ENCODE results near the gene GALNT6. TPM values are rescaled to one million over a fixed set of nuclear protein-coding genes. Genes with fewer than 3 reads are reported as not detected.

Gene GALNT6
- total and polyA plus RNA-seq, 2 of the 13 experiments (the other 11 are each of a cell fraction or from before 2014, with no cell fraction given), result 1.0 to 1.1 TPM

DNA sequence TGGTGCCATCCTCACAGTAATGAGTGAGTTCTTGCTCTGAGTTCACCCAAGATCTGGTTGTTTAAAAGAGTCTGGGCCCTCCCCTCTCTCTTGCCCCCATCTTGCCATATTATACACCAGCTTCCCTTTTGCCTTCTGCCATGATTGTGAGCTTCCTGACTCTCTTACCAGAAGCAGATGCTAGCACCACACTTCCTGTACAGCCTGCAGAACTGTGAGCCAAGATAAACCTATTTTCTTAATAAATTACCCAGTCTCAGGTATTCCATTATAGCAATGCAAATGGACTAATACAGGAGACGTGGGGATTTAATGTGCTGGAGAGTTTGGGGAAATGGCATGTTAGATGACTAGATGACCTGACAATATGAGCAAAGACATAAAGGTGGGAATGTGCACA lies 46.2 kb upstream of the GALNT6 start:
- Histone ChIP-seq H4K20me1 (ENCODE audit: insufficient read depth, low read length) (no peaks in the 10 kb centered on the region), H3K36me3 (replicated peaks in 1 of 2; ENCODE audit: control insufficient read depth in 1 of 2, insufficient read depth in 2 of 2, low read length in 2 of 2) (no peaks in the 10 kb centered on the region), H3K27ac (ENCODE audit: extremely low read length, insufficient read depth, low read length) (no peak overlapping the region), H3K4me1 (ENCODE audit: insufficient read depth, low read length) (no peaks in the 10 kb centered on the region), H3K4me3 (replicated peaks in 1 of 3; ENCODE audit: insufficient read depth in 1 of 3, low read depth in 2 of 3, low read length in 3 of 3) (no peak overlapping the region), H3K79me2 (ENCODE audit: insufficient read depth, low read length) (no peaks in the 10 kb centered on the region), H3K4me2 (ENCODE audit: low read depth, low read length) (no peak overlapping the region), H3K9me3 (ENCODE audit: low read length) (no peaks in the 10 kb centered on the region), H3K27me3 (ENCODE audit: control insufficient read depth in 1 of 2, insufficient read depth in 2 of 2, low read length in 2 of 2) (no peaks in the 10 kb centered on the region; a peak in 1 of 5 replicates), H2AFZ (ENCODE audit: low read length) (no peak overlapping the region), H3K9ac (ENCODE audit: insufficient read depth, low read depth, low read length) (no peak overlapping the region)
- TF ChIP-seq RFX3 (CRISPR knock-in tag; IDR thresholded peaks at IDR 0.05), result no peak
- no peak for TF ChIP-seq MLXIP (CRISPR knock-in tag; IDR thresholded peaks at IDR 0.05; ENCODE audit: borderline replicate concordance)
- no peak for TF ChIP-seq ZBTB2 (CRISPR knock-in tag; IDR thresholded peaks at IDR 0.05; ENCODE audit: low read depth)
- no peak for TF ChIP-seq RORA (CRISPR knock-in tag; IDR thresholded peaks at IDR 0.05)
- TF ChIP-seq, protein P1, sequence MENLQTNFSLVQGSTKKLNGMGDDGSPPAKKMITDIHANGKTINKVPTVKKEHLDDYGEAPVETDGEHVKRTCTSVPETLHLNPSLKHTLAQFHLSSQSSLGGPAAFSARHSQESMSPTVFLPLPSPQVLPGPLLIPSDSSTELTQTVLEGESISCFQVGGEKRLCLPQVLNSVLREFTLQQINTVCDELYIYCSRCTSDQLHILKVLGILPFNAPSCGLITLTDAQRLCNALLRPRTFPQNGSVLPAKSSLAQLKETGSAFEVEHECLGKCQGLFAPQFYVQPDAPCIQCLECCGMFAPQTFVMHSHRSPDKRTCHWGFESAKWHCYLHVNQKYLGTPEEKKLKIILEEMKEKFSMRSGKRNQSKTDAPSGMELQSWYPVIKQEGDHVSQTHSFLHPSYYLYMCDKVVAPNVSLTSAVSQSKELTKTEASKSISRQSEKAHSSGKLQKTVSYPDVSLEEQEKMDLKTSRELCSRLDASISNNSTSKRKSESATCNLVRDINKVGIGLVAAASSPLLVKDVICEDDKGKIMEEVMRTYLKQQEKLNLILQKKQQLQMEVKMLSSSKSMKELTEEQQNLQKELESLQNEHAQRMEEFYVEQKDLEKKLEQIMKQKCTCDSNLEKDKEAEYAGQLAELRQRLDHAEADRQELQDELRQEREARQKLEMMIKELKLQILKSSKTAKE (CRISPR knock-in tag; IDR thresholded peaks at IDR 0.05; ENCODE audit: borderline replicate concordance), result no peak
- no peak for TF ChIP-seq RBM22 (optimal IDR thresholded peaks at IDR 0.05; ENCODE audit: low read length)
- no peak for TF ChIP-seq ZNF550 (CRISPR knock-in tag; IDR thresholded peaks at IDR 0.05; ENCODE audit: borderline replicate concordance)
- TF ChIP-seq, protein P2, sequence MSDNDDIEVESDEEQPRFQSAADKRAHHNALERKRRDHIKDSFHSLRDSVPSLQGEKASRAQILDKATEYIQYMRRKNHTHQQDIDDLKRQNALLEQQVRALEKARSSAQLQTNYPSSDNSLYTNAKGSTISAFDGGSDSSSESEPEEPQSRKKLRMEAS (IDR thresholded peaks at IDR 0.05), result no peak
- no peak for TF ChIP-seq NBN (conservative IDR thresholded peaks at IDR 0.05)
- TF ChIP-seq, protein P3, sequence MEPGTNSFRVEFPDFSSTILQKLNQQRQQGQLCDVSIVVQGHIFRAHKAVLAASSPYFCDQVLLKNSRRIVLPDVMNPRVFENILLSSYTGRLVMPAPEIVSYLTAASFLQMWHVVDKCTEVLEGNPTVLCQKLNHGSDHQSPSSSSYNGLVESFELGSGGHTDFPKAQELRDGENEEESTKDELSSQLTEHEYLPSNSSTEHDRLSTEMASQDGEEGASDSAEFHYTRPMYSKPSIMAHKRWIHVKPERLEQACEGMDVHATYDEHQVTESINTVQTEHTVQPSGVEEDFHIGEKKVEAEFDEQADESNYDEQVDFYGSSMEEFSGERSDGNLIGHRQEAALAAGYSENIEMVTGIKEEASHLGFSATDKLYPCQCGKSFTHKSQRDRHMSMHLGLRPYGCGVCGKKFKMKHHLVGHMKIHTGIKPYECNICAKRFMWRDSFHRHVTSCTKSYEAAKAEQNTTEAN (CRISPR knock-in tag; conservative IDR thresholded peaks at IDR 0.05), result no peak
- no peak for TF ChIP-seq ZBTB8A (CRISPR knock-in tag; IDR thresholded peaks at IDR 0.05; ENCODE audit: borderline replicate concordance, low read depth)
- DNase-seq (ENCODE audit: low spot score), result no peak
- no peak for FAIRE-seq
- intact Hi-C loops (cut with micrococcal nuclease; ENCODE audit: unreplicated experiment) (no loop called here), in situ Hi-C loops (cut with HindIII; ENCODE audit: extremely low pct_ligation_motif_present, low pct_unique_long_range_greater_than_20kb) (no loop called here)
- BruUV-seq (replicated peaks), result no TSS peak
- WGBS (ENCODE audit: low lambda C conversion rate), result 0% methylated on average over 1 of the region's 1 CpG
- CTCF ChIA-PET (ENCODE audit: low intra/inter-chr PET ratio, low total read pairs), result no interaction called here
- POLR2A ChIA-PET, result no interaction called here
- no peak for ATAC-seq

Measured in HepG2 (cell line).